GM21737 (cell line): ENCODE data around the gene FZD8.

Source experiments
- ATAC-seq: cut with Tn5 transposase; IDR thresholded peaks from one replicate; pipeline ENCODE4 v1.9.1; 2021; ENCODE audit warnings: mild to moderate bottlenecking, moderate library complexity; ENCODE audit not compliant: unreplicated experiment

FZD8 gene

GRCh38 chr10:35607475-35608327 is 34.4 kb downstream of the FZD8 start:
- no peak for ATAC-seq

- ATAC-seq: no peak
These were observed 35.7 kb downstream of the FZD8 start for GRCh38 chr10:35606430-35606829.

DNA sequence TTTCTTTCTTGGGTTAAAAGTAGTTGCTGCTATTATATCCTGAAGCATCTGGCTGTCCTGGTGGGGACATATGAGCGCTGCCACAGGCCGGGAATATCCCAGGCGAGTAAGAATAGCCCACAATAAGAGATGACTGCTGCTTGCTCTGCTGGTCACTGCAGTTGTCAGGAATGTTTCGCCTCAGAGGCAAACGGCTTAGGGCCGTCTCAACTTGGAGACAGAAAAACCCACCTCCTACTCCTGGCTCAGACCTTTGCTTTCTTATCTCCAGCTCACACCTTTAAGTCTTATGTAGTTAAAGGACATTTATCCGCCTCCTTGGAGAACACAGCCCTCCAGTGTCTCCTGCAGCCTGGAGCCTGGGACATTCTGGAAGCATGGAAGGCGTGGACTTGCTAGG is 36.9 kb downstream of the FZD8 start, which contains the start of gene GJD4:
Gene GJD4, plus strand, starts transcription at position 151 of the 400 bp plus-strand sequence. Its CDS starts 227 bp downstream, at position 378.
- ATAC-seq: no peak

GRCh38 chr10:35600193-35600592 is 41.9 kb downstream of the FZD8 start:
- no peak for ATAC-seq

DNA sequence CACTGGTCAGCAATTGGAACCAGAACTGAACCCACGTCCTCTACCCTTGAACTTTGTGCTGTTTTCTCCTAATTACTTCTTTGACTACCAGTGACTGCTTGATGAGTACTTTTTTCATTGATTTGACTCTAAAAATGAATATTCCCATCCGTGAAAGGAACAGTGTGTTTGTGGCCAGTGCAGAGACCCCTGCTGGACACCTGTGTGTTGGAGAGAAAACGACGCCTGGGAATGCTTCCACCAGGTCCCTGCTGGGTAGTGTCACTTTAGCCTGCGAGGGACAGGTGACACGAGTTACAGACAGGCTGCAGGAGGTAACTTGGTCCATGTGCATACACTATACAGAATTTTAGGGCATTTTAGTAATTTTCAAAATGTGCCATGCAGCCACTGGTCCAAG is 43.7 kb downstream of the FZD8 start:
- no peak for ATAC-seq

DNA sequence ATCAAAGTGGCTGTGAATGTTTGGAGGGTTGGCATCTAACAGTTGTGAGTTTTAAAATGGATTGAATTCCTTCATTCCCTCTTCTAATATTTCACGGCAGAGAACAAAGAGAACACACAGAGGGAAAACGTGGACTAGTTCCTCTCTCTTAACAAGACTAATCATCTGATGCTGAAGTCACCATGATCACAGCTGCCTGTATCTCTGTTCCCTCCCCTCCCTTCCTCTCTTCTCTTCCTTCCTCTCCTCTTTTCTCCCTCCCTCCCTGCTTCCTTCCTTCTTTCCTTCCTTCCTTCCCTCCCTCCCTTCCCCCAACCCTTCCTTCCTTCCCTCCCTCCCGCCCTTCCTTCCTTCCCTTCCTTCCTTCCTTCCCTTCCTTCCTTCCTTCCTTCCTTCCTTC is 47.0 kb downstream of the FZD8 start:
- ATAC-seq: no peak

GRCh38 chr10:35594115-35595079 is 47.7 kb downstream of the FZD8 start:
- ATAC-seq: no peak

GRCh38 chr10:35592441-35592840 is 49.7 kb downstream of the FZD8 start:
- ATAC-seq: no peak

DNA sequence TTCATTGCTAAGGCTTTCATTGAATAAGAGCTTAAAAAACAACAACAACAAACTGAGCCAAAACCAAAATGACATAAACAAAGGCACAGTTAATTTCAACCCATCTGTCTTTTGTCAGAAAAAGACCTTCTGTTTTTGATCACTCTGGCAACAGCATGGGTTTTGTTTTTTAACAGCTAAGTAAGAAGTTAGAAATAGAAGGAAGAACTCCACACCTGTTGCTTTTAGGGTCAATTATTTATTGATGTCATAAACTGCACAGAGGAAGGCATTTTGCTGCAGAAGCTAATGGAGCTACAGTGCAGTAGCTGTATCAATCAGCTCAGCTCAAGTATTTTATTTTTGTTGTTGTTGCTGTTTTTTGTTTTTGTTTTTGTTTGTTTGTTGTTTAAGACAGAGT is 53.3 kb downstream of the FZD8 start:
- no peak for ATAC-seq
